Lower leg skin (tissue), 3 donors: ENCODE data around the gene UBTD1.

Experiments used
- CTCF ChIP-seq, 3 donors: fragments of 450-650 bp; IDR thresholded peaks; one replicate each; pipeline ENCODE4 v1.5.1; 2016; ENCODE audit warnings: antibody characterized with exemption in 3 of 3, mild to moderate bottlenecking in 3 of 3, moderate library complexity in 2 of 3
- POLR2A ChIP-seq, 2 donors: fragments of 450-650 bp; IDR thresholded peaks; one replicate each; pipeline ENCODE4 v1.6.1; 2016 to 2017; ENCODE audit warnings: antibody characterized with exemption in 2 of 2, mild to moderate bottlenecking in 1 of 2, moderate library complexity in 1 of 2

GRCh38 chr10:97482381-97482780, 16.3 kb upstream of the UBTD1 start:
- TF ChIP-seq CTCF (IDR thresholded peaks at IDR 0.05) (no peak), POLR2A (IDR thresholded peaks at IDR 0.05) (no peak)
